Measurements from ENCODE around the gene KRTAP4-12.
"Not testable (repeated sequence)": the region's sequence is repeated elsewhere in the genome, so short reads cannot be mapped to it uniquely, and the experiment has no call there.

Gene KRTAP4-12

DNA sequence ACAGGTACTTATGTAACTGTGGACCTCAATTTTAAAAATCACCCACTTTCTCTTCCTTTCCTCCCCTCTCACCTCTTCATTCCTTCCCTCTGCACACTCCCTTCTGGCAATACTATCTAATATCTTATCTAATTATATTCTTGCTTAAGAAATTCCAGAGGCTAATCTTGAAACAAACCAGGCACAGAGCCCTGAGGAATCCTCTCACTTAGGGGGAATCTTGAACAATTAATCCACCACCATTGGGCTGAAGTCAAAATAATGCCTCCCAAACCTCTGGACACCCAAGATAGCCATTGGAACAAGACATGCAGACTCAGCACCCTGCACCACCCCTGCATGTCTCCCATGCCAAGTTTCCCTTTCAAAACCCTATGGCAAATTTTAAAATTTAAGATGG lies 17.4 kb upstream of the KRTAP4-12 start:
- no peak for DNase-seq
- TF ChIP-seq GATA1 (IDR thresholded peaks at IDR 0.05; ENCODE audit: low read depth, low read length) (no peak), POLR2A (IDR thresholded peaks at IDR 0.05; ENCODE audit: low read length) (no peak)

DNA sequence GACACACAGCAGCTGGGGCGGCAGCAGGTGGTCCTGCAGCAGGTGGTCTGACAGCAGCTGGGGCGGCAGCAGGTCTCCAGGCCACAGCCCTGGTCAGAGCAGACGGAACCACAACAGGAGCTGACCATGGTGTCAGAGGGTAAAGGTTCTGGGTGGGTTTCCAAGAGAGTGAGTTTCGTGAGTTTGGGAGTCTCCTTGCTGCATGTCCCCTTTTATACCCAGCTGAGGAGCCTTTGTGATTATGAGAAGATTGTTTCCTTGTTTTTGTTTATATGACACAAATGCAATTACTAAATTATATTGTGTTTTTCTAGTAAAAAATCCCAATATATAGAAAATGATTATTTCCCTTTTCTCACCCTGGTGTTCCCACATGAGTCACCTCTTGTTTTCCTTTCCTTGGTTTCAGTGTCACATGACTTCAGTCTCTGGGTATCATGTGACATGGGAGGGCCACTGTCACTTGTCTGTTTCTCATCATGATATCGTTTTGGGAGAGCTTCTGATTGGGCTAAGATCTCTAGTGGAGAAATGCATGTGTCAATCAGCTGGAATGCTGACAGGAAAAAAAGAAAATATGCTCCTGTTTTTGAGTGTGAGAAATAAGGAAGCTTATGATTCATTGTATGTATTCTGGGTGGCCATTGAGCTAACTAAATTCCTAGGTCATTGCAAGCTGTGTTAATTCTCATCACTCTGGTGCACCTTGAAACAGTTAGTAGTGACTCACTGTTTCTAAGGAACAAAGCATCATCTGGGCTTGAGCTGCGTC lies 16.6 kb upstream of the KRTAP4-12 start, which contains the start of gene KRTAP4-6:
TSS of gene KRTAP4-6 (minus strand) at position 185 of the 772 bp plus-strand sequence. CDS start at position 128, 57 bp downstream.
- DNase-seq = no peak

DNA sequence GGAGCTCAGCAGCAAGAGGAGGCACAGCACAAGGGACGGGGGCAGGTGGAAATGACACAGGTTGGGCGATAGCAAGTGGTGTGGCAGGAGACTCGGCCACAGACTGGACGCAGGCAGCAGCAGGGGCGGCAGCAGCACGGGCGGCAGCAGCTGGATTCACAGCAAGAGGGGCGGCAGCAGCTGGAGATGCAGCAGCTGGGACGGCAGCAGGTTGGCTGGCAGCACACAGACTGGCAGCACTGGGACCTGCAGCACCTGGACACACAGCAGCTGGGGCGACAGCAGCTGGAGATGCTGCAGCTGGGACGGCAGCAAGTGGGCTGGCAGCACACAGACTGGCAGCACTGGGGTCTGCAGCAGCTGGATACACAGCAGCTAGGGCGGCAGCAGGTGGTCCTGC lies 15.9 kb upstream of the KRTAP4-12 start:
- DNase-seq = not testable (repeated sequence)

More for the DNA sequence above, 16.6 kb upstream of the KRTAP4-12 start, which contains the start of gene KRTAP4-6:
- TF ChIP-seq GATA1 (IDR thresholded peaks at IDR 0.05; ENCODE audit: low read depth, low read length) (no peak), POLR2A (IDR thresholded peaks at IDR 0.05; ENCODE audit: low read length) (no peak)

DNA sequence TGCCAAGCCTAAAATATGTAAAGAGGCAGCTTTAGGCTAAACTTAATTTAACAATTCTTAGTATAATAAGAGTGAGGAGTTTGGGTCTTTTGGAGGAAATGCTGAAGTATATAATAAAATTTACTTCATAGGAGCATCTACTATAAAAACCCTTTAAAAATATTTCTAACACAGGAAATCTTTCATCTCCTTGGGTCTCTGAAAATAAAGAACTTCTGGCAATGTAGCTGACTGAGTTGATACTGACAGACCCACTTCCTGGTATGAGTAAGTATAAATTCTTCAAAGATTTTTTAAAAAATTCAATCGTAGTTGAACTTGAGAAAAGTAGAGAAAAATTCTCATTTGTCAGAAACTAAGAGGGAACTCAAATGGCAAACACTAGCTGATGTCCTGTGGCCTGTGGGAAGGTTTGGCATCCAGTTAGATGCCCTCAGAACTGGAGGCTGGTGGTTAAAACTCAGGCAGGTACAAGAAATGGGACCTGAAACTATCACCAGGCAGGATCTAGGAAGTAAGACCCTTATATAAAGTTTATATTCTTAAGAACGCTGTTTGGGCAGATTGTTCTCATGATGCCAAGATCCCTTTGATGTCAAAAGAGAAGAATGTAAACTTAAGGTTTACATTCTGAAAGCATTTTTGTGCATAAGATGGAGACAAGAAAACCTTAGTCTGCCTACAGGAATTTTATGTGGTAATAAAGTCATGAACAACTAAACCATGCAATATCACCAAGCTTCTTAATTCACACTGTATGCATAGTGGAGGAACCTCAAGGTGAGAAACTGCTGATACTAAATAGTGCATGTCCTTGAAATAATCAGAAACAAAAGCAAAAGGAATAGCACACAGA lies 10.1 kb upstream of the KRTAP4-12 start:
- no peak for DNase-seq
- TF ChIP-seq GATA1 (IDR thresholded peaks at IDR 0.05; ENCODE audit: low read depth, low read length) (no peak), POLR2A (IDR thresholded peaks at IDR 0.05; ENCODE audit: low read length) (no peak)

DNA sequence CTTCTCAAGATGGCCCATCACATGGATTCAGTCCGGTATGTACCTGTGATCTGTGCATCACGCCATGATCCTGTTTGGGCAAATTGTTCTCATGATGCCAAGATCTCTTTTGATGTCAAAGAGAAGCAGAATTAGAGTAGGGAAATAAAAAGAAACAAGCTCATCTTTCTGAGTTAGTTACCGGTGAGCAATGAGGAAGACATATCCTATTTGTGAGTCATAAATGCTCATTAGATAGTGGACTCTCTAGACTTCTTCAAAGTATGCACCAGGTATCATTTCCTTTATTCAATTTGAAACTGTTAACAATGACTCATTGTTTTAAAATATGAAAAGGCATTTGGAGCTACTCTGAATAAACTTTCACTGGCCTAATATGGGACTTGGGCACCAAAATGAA lies 8.0 kb upstream of the KRTAP4-12 start:
- DNase-seq = no peak
- no peak for TF ChIP-seq POLR2A (IDR thresholded peaks at IDR 0.05; ENCODE audit: low read length)
- TF ChIP-seq GATA1 (IDR thresholded peaks at IDR 0.05; ENCODE audit: low read depth, low read length) = no peak

DNA sequence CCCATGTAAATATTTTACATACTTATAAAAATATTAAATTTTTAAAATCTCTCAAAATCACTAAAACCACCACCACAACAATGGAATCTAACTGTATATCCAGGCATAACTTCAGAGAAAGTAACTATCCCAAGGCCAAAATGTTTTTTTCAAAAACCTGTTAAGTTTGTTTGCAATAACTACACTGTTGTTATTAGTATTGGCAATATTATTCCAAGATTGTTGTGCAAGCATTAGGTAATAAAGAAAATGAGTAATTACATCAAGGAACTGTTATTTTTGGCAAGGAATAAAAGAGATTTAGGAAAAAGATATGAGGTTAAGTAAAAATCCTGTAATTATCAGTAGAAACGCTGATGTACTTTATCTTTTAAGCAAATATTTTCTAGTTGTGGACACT lies 3.4 kb upstream of the KRTAP4-12 start:
- TF ChIP-seq POLR2A (IDR thresholded peaks at IDR 0.05; ENCODE audit: low read length) (no peak), GATA1 (IDR thresholded peaks at IDR 0.05; ENCODE audit: low read depth, low read length) (no peak)
- no peak for DNase-seq

DNA sequence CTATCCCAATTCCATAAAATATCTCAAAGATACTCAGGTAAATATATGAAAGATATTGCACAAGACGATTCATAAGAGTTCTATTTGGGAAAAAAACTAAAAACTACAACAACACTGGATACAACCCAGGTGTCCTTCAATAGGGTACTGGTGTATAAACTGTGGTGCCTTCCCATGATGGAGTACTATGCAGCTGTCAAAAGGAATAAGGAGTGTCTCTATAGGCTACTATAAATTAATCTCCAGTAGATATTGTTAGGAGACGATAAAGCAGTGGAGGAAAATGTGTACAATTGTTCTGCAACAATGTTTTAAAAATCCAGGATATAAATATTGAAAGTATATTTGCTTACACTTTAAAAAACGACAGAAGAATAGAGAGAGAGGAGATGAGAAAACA lies 2.4 kb upstream of the KRTAP4-12 start:
- TF ChIP-seq GATA1 (IDR thresholded peaks at IDR 0.05; ENCODE audit: low read depth, low read length) (no peak), POLR2A (IDR thresholded peaks at IDR 0.05; ENCODE audit: low read length) (no peak)

DNA sequence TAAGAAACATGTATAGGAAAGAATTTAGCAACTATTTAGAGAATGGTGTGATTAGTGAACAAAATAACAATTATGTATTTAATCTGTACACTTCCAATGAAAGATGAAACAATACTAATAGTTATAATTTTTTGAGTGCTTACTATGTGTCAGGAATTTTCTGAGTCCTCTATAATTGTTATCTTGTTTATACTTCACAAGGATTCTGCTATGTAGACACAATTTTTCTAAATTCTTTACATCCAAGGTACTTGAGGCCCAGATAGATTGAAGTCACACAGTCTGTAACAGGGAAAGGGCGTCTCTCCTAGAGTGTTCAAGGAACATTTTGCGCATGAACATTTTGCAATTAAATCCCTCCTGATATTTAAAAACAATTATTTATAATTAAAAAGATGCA lies 1.1 kb upstream of the KRTAP4-12 start:
- TF ChIP-seq POLR2A (IDR thresholded peaks at IDR 0.05; ENCODE audit: low read length) (no peak), GATA1 (IDR thresholded peaks at IDR 0.05; ENCODE audit: low read depth, low read length) (no peak)
- no peak for DNase-seq

More for the DNA sequence above, 2.4 kb upstream of the KRTAP4-12 start:
- DNase-seq = no peak

DNA sequence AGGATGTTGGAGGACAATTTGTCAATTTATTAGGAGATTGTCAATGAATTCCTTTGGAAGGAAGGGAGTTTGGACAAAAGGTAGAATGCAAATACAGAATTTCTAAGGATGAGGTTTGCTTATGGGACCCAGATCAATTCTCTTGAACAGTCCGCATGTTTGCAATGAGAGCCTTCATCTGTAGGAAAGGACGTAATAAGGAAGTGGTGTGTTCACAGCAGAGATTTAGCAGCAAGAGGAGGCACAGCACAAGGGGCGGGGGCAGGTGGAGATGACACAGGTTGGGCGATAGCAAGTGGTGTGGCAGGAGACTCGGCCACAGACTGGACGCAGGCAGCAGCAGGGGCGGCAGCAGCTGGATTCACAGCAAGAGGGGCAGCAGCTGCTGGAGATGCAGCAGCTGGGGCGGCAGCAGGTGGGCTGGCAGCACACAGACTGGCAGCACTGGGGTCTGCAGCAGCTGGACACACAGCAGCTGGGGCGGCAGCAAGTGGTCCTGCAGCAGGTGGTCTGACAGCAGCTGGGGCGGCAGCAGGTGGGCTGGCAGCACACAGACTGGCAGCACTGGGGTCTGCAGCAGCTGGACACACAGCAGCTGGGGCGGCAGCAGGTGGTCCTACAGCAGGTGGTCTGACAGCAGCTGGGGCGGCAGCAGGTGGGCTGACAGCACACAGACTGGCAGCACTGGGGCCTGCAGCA lies 541 bp downstream of the KRTAP4-12 start:
- not testable (repeated sequence) for DNase-seq

DNA sequence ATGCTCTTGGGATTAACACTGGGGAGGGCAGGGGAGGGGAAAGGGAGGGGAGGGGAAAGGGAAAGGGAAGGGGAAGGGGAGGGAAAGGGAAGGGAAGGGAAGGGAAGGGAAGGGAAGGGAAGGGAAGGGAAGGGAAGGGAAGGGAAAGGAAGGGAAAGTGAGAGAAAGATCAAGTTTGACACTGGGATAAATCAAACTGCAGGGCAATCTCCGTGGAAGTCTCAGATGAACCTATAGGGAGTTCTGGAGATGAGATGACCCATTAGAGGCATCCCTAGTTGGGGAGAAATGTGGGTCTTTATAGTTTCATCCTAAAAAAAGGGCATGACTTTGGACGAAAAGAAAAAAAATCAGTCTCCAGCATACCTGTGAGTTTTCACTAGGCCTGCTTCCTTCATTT lies 2.2 kb downstream of the KRTAP4-12 start:
- TF ChIP-seq GATA1 (IDR thresholded peaks at IDR 0.05; ENCODE audit: low read depth, low read length) (no peak), POLR2A (IDR thresholded peaks at IDR 0.05; ENCODE audit: low read length) (no peak)
- no peak for DNase-seq

DNA sequence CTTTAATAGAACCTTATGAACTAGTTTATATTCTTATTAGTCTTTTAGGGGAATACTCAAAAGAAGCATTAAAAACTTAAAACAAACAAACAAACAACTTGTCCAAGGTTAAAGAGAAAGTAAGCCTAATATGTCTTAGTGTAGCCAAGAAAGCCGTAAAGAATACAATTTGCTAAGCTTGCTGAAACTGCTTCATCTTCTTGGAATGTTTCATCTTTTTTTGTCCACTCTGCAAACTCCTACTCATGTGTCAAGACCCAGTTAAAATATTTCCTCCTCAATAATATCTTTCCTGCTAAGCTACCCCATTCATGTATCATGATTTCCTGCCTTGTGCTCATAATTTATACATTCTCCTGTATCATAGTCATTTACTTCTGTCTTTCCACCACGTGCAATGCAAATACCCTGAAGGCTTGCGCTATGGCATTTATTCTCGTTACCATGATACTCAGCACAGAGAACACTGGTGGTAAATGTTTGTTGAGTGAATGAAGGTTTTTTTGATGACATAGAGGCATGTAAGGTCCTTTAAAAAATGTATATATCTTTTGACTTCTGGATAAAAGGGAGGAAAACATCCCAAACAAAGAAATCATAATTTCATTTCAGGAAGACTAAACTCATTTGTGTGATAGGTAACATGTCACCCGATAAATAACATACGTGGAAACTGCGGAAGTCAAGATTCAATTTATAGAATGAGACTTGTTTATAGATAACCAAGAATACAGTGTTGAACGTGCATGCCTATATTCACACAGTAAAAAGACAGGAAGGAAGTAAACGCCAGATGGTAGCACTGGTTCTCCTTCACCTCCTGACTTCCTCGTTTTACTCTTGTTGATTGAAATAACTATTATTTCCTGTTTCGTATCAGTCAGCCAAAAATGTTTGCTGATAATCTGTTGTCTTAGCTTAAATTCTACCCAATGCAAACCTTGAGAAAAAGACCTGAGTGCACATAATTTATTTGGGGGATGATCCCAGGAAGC lies 4.0 kb downstream of the KRTAP4-12 start:
- DNase-seq = not testable (repeated sequence)

DNA sequence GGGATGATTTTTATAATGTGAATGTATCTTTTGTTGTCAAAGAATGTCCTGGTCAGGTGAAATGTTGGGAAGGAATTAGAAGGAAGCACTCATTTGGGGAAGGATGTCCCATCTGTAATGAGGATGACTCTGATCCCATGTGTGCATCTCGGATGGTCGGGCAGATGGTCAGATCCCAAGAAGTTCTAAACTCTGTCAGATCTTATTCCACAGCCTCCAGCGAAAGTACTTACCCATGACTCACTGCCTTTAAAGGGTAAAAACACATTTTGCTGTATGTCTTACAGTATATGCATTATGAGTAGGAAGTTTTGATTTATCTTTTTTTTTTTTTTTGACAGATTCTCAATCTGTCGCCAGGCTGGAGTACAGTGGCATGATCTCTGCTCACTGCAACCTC lies 5.3 kb downstream of the KRTAP4-12 start:
- no peak for DNase-seq
- TF ChIP-seq GATA1 (IDR thresholded peaks at IDR 0.05; ENCODE audit: low read depth, low read length) (no peak), POLR2A (IDR thresholded peaks at IDR 0.05; ENCODE audit: low read length) (no peak)

DNA sequence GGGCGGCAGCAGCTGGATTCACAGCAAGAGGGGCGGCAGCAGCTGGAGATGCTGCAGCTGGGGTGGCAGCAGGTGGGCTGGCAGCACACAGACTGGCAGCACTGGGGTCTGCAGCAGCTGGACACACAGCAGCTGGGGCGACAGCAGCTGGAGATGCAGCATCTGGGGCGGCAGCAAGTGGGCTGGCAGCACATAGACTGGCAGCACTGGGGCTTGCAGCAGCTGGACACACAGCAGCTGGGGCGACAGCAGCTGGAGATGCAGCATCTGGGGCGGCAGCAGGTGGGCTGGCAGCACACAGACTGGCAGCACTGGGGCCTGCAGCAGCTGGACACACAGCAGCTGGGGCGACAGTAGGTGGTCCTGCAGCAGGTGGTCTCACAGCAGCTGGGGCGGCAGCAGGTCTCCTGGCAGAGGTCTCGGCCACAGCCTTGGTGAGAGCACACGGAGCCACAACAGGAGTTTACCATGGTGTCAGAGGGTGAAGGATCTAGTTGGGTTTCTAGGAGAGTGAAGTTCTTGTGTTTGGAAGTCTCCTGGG lies 6.1 kb downstream of the KRTAP4-12 start, which contains the start of gene KRTAP4-11:
TSS of gene KRTAP4-11 (minus strand) at position 528 of the 541 bp plus-strand sequence. CDS start at position 470, 58 bp downstream.
- DNase-seq = not testable (repeated sequence)

All from erythroblast (primary cell).